Neural progenitor cell (in vitro differentiated cells): Measurements from ENCODE around the gene KRTAP5-6.

ENCODE experiments used
- EZH2 ChIP-seq: fragments of 200-600 bp; sonication (generic); IDR thresholded peaks from 2 replicates; pipeline ENCODE4 v1.6.1; 2017; ENCODE audit warnings: antibody characterized with exemption, mild to moderate bottlenecking, moderate library complexity
- EZH2phosphoT487 ChIP-seq: fragments of 200-600 bp; sonication (generic); IDR thresholded peaks from 2 replicates; pipeline ENCODE4 v1.6.1; 2017; ENCODE audit warnings: antibody characterized with exemption
- TF ChIP-seq, protein P1 (sequence below): fragments of 200-600 bp; sonication (generic); IDR thresholded peaks from 2 replicates; pipeline ENCODE4 v1.5.1; 2017; ENCODE audit warnings: antibody characterized with exemption, mild to moderate bottlenecking

DNA sequence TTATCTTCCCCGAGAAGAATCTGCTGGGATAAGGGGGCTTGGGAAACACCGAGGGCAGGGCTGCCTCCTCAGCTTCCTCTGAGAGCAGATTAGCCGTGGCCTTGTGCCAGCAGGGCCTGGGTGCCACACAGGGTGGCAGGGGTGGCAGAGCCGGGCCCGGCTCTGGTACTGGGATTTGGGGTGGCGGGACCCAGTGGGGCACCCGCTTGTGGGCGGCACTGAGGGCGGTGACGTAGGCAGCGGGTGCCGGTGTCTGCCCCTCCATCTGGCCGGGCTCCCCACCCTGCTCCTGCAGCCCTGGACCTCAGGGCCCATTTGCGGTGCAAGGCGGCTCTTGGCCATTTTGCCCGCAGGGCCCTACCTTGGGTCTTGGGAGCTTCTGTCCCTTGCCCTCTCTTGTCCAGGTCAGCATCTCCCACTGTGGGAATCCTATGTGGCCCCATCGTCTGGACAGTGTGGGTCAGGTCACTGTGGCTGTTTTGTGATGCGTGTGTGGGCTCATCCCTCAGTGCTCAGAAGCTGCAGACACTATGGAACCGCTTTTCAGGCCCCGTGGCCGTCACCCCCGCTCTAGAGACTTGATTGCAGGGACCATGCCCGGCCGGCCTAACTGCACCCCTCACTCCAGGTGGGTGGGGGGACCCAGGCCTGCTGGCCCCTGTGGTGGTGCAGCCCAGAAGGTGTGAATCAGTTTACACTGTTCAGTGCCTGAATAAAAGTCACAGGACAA is 29.7 kb upstream of the KRTAP5-6 start:
- TF ChIP-seq, protein P1, sequence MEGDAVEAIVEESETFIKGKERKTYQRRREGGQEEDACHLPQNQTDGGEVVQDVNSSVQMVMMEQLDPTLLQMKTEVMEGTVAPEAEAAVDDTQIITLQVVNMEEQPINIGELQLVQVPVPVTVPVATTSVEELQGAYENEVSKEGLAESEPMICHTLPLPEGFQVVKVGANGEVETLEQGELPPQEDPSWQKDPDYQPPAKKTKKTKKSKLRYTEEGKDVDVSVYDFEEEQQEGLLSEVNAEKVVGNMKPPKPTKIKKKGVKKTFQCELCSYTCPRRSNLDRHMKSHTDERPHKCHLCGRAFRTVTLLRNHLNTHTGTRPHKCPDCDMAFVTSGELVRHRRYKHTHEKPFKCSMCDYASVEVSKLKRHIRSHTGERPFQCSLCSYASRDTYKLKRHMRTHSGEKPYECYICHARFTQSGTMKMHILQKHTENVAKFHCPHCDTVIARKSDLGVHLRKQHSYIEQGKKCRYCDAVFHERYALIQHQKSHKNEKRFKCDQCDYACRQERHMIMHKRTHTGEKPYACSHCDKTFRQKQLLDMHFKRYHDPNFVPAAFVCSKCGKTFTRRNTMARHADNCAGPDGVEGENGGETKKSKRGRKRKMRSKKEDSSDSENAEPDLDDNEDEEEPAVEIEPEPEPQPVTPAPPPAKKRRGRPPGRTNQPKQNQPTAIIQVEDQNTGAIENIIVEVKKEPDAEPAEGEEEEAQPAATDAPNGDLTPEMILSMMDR = no peak
- TF ChIP-seq EZH2phosphoT487 (no peak), EZH2 (no peak)
